Right lobe of liver (tissue), 6 donors: ENCODE data around the gene CERCAM. TPM values are rescaled to one million over a fixed set of nuclear protein-coding genes. Genes with fewer than 3 reads are reported as not detected.
A peak's percentile ranks its signal among the peaks of the same experiment; 100 is the strongest.

ENCODE experiments used
- ATAC-seq, 4 donors: fragments of 200-7000 bp; cut with Tn5 transposase; one replicate each; pipeline ENCODE4 v1.9.1; 2020; ENCODE audit warnings: mild to moderate bottlenecking in 4 of 4, moderate library complexity in 4 of 4
- DNase-seq, 3 donors: peaks; one replicate each; pipeline ENCODE4 v3.0.0-alpha.2; 2020
- H3K27ac ChIP-seq, 3 donors: fragments of 200-600 bp; one replicate each; pipeline ENCODE4 v1.8.0; 2022
- H3K27me3 ChIP-seq, 2 donors: fragments of 200-600 bp; one replicate each; pipeline ENCODE4 v1.8.0; 2022
- H3K36me3 ChIP-seq, 4 donors: fragments of 200-600 bp; sonication (generic) in 1 of 4; one replicate each; pipeline versions ENCODE4 v1.5.1 to v1.8.0; 2017 to 2022; ENCODE audit warnings: control low read depth in 1 of 4
- H3K4me1 ChIP-seq, 4 donors: fragments of 200-600 bp; sonication (generic) in 1 of 4; one replicate each; pipeline versions ENCODE4 v1.5.1 to v1.8.0; 2017 to 2022; ENCODE audit warnings: control low read depth in 1 of 4
- H3K4me3 ChIP-seq, 3 donors: fragments of 200-600 bp; one replicate each; pipeline ENCODE4 v1.8.0; 2022
- H3K9me3 ChIP-seq, 4 donors: fragments of 200-600 bp; sonication (generic) in 1 of 4; one replicate each; pipeline versions ENCODE4 v1.5.1 to v1.8.0; 2017 to 2022; ENCODE audit warnings: control low read depth in 1 of 4
- POLR2A ChIP-seq: fragments of 450-650 bp; IDR thresholded peaks from one replicate; pipeline ENCODE4 v1.6.1; 2017; ENCODE audit warnings: antibody characterized with exemption, mild to moderate bottlenecking
- WGBS: methylation state at CpG from one replicate; pipeline ENCODE4 v1.1.6; 2018; ENCODE audit warnings: low coverage, low lambda C conversion rate; ENCODE audit not compliant: insufficient coverage; ENCODE audit errors: missing lambda C conversion rate; 5-methylcytosine and 5-hydroxymethylcytosine counted together
- intact Hi-C, 2 donors: fragments of 100-400 bp; cut with DNase I; formaldehyde crosslinking; loops; one replicate each; pipeline versions ENCODE4 v1.11.2 to v1.14.1; 2022
- total RNA-seq, 6 experiments: library from RNA; depleted of rRNA in 2 of 6; stranded (reverse); fragments of >200 nt in 2 of 6; fragmentation: NEBNext Ultra II Directional in 3 of 6; extraction: Animal tissue kit (Norgen Biotek cat#: 25700) in 3 of 6; gene quantifications; one replicate each; pipeline versions ENCODE4 v1.1.0 to v1.2.4, GENCODE V29; 2016 to 2023
- TF ChIP-seq, protein P1 (sequence below), 4 donors: fragments of 200-600 bp in 3 of 4; fragments of 450-650 bp in 1 of 4; IDR thresholded peaks; one replicate each; pipeline versions ENCODE4 v1.5.1 to v1.8.0; 2016 to 2022; ENCODE audit warnings: antibody characterized with exemption in 4 of 4, mild to moderate bottlenecking in 2 of 4
- donor health status: DM: no; HTN: yes; CAD: no.
- donor health status: DM: no; HTN: no; CAD: no.
- donor health status: DM: no; HTN: no; CAD: no.
- donor health status: DM: no; HTN: yes; CAD: no.
- donor health status: DM: no; HTN: yes; CAD: no.

The CERCAM gene
- total RNA-seq, 6 experiments from 2014 or later: 1.3 to 3.1 (median 2.2) TPM

DNA sequence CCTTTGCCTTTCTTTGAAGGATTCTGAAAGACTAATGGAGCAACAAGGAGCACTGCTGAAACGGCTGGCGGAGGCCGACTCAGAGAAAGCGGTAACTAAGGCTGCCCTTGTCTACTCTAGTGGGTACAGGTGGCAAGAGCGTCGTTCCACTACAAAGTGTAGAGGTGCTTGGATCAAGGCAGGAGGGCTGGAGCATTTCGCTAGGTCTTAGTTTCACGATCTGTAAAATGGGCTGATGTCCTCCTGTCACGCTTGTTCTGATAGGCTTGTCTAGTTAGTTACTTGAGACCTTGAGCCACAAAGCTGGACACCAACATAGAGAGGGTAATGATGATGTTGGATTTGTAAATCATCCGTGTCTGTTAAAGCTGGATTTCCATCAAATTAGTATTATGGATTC is 60.9 kb downstream of the CERCAM start:
- H3K27me3 ChIP-seq: no peaks in the 10 kb centered on the region
- peaks cover 0 to 14% (median 1%) of the 10 kb centered on the region in 4 donors for H3K36me3 ChIP-seq
- DNase-seq (no peak), ATAC-seq (no peak)
- no peak overlapping the region for H3K27ac ChIP-seq
- intact Hi-C loops: no loop called here
- no peaks in the 10 kb centered on the region for H3K4me1 ChIP-seq
- no peak overlapping the region for H3K4me3 ChIP-seq
- TF ChIP-seq POLR2A: no peak
- TF ChIP-seq, protein P1, sequence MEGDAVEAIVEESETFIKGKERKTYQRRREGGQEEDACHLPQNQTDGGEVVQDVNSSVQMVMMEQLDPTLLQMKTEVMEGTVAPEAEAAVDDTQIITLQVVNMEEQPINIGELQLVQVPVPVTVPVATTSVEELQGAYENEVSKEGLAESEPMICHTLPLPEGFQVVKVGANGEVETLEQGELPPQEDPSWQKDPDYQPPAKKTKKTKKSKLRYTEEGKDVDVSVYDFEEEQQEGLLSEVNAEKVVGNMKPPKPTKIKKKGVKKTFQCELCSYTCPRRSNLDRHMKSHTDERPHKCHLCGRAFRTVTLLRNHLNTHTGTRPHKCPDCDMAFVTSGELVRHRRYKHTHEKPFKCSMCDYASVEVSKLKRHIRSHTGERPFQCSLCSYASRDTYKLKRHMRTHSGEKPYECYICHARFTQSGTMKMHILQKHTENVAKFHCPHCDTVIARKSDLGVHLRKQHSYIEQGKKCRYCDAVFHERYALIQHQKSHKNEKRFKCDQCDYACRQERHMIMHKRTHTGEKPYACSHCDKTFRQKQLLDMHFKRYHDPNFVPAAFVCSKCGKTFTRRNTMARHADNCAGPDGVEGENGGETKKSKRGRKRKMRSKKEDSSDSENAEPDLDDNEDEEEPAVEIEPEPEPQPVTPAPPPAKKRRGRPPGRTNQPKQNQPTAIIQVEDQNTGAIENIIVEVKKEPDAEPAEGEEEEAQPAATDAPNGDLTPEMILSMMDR (IDR thresholded peaks at IDR 0.05): no peak
- H3K9me3 ChIP-seq: no peaks in the 10 kb centered on the region
- 100% methylated on average over 8 of the region's 10 CpGs for WGBS

DNA sequence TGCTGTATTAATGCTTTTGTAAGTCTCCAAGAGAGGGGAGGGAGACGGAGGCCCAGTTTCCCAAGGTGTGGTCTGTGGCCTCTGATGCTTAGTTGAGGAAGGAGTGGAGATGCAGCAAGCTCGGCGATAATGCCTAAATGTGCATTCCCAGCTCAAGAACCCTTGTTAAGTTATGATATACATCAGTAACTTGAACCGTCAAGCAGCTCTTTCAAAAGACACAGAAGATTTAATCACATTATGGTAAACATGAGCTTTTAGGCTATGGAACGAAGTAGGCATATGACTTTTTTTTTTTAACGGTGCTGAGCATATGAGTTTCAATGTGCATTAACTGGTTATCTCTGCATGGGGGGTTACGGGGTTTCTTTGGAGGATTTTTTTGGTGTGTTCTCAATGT is 61.5 kb downstream of the CERCAM start:
- WGBS: 97% methylated on average over 7 of the region's 7 CpGs
- intact Hi-C loops: no loop called here
- H3K4me1 ChIP-seq: no peaks in the 10 kb centered on the region
- H3K27me3 ChIP-seq: no peaks in the 10 kb centered on the region
- no peak overlapping the region for H3K27ac ChIP-seq
- DNase-seq: no peak
- TF ChIP-seq, protein P1 (IDR thresholded peaks at IDR 0.05): no peak
- TF ChIP-seq POLR2A: no peak
- no peak for ATAC-seq
- H3K9me3 ChIP-seq: no peaks in the 10 kb centered on the region
- no peak overlapping the region for H3K4me3 ChIP-seq
- H3K36me3 ChIP-seq: peaks cover 0 to 14% (median 1%) of the 10 kb centered on the region in 4 donors

DNA sequence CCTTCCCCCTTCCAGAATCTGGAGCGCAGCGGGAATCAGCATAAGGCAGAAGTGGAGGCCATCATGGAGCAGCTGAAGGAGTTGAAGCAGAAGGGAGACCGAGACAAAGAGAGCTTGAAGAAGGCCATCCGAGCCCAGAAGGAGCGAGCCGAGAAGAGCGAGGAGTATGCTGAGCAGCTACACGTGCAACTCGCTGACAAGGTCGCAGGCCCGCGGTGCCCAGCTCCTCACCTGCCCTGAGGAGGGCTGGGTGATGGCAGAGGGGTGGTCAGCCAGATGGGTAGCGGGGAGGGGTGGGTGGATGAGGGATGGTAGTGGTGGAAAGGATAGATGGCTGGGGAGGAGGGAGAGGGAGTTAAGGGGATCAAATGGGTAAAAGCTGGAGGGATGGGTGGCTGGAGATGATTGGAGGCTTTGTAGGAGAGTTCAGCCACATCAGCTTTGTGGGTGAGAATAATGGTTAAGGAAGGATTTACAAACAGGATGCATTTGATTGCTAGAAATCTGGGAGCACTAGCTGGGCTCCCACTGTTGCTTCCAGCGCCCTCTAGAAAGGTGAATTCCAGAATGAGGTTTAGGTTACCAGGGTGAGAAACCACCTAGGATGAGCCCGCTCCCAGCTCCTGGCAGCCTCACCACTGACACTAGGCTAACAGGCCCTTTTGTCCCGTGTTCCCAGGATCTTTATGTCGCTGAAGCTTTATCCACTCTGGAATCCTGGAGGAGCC is 64.2 kb downstream of the CERCAM start:
- intact Hi-C loops: no loop called here
- no peak for ATAC-seq
- Histone ChIP-seq H3K9me3 (no peaks in the 10 kb centered on the region), H3K4me3 (no peak overlapping the region), H3K36me3 (peaks cover 0 to 14% (median 1%) of the 10 kb centered on the region in 4 donors), H3K27ac (no peak overlapping the region), H3K4me1 (no peaks in the 10 kb centered on the region), H3K27me3 (no peaks in the 10 kb centered on the region)
- 89% methylated on average over 7 of the region's 17 CpGs for WGBS
- DNase-seq: no peak
- TF ChIP-seq, protein P1 (IDR thresholded peaks at IDR 0.05): no peak
- TF ChIP-seq POLR2A: no peak

DNA sequence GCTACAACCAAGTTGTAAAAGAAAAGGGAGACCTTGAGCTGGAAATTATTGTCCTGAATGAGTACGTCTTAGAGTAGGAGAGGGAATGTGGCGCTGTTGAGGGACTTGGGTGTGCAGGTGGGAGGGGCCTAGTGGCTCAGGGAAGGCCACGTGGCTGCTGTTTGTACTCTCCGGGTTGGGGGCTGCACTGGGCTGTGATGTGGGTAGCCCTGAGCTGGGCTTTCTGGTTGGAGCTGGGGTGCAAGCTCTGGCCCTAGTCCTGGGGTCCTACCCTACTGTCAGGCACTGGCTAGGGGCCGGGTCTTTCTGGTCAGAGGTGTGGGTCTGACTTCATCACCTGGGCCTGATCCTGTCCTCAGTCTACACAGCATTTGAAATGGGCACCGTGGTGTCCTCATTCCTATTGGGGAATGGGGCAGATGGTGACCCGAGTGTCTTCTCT is 64.8 kb downstream of the CERCAM start:
- Histone ChIP-seq H3K36me3 (peaks cover 0 to 14% (median 1%) of the 10 kb centered on the region in 4 donors), H3K4me3 (no peak overlapping the region), H3K27ac (no peak overlapping the region), H3K9me3 (no peaks in the 10 kb centered on the region), H3K27me3 (no peaks in the 10 kb centered on the region), H3K4me1 (no peaks in the 10 kb centered on the region)
- intact Hi-C loops: no loop called here
- peak in 1 of 4 donors; percentile 39 for ATAC-seq
- TF ChIP-seq POLR2A: no peak
- TF ChIP-seq, protein P1 (IDR thresholded peaks at IDR 0.05): no peak
- no peak for DNase-seq
- WGBS: 94% methylated on average over 3 of the region's 7 CpGs
